GM23338 (cell line): Measurements from ENCODE around the gene DLEU7. TPM values are rescaled to one million over a fixed set of nuclear protein-coding genes. Genes with fewer than 3 reads are reported as not detected.

ENCODE experiments used
- ATAC-seq: fragments of 200-7000 bp; cut with Tn5 transposase; 3 replicates; pipeline ENCODE4 v1.9.1; 2020
- DNase-seq: peaks from one replicate; pipeline ENCODE4 v3.0.0-alpha.2; 2015; ENCODE audit warnings: low spot score
- H2AFZ ChIP-seq: fragments of 200-600 bp; sonication (generic); 2 replicates; pipeline ENCODE4 v1.8.0; 2016; ENCODE audit warnings: antibody characterized with exemption, mild to moderate bottlenecking, moderate library complexity
- H3F3A ChIP-seq: fragments of 200-600 bp; sonication (generic); replicated peaks from 2 replicates; pipeline ENCODE4 v1.8.0; 2017; ENCODE audit warnings: antibody characterized with exemption, mixed run types, low read depth
- H3K27ac ChIP-seq: fragments of 200-600 bp; sonication (generic); 2 replicates; pipeline ENCODE4 v1.6.1; 2016; ENCODE audit warnings: low read depth
- H3K27me3 ChIP-seq: fragments of 200-600 bp; sonication (generic); 2 replicates; pipeline ENCODE4 v1.8.0; 2016; ENCODE audit warnings: mild to moderate bottlenecking, mixed run types, moderate library complexity; ENCODE audit not compliant: insufficient read depth
- H3K36me3 ChIP-seq: fragments of 200-600 bp; sonication (generic); 2 replicates; pipeline ENCODE4 v1.8.0; 2016; ENCODE audit warnings: mild to moderate bottlenecking; ENCODE audit not compliant: insufficient read depth
- H3K4me1 ChIP-seq: fragments of 200-600 bp; sonication (generic); 2 replicates; pipeline ENCODE4 v1.8.0; 2016; ENCODE audit warnings: mild to moderate bottlenecking, moderate library complexity; ENCODE audit not compliant: insufficient read depth
- H3K4me2 ChIP-seq: fragments of 200-600 bp; sonication (generic); 2 replicates; pipeline ENCODE4 v1.7.1; 2017; ENCODE audit warnings: mixed run types
- H3K4me3 ChIP-seq: fragments of 200-600 bp; sonication (generic); 2 replicates; pipeline ENCODE4 v1.6.1; 2016; ENCODE audit warnings: mixed run types
- H3K79me2 ChIP-seq: fragments of 200-600 bp; sonication (generic); replicated peaks from 2 replicates; pipeline ENCODE4 v1.8.0; 2017; ENCODE audit warnings: mild to moderate bottlenecking; ENCODE audit not compliant: insufficient read depth
- H3K9me2 ChIP-seq: fragments of 200-600 bp; sonication (generic); 2 replicates; pipeline ENCODE4 v1.8.0; 2017; ENCODE audit not compliant: insufficient read depth
- H4K20me1 ChIP-seq: fragments of 200-600 bp; sonication (generic); replicated peaks from 2 replicates; pipeline ENCODE4 v1.8.0; 2017; ENCODE audit warnings: mild to moderate bottlenecking; ENCODE audit not compliant: insufficient read depth
- H3K27ac Mint-ChIP-seq: 2 replicates; pipeline ENCODE4 v1.8.0; 2020; ENCODE audit warnings: inconsistent platforms, mild to moderate bottlenecking, moderate library complexity, mixed read lengths
- H3K27me3 Mint-ChIP-seq: 3 replicates; pipeline ENCODE4 v1.8.0; 2022; ENCODE audit warnings: low read depth, mild to moderate bottlenecking, moderate library complexity, mixed read lengths, inconsistent platforms; ENCODE audit not compliant: insufficient read depth, poor library complexity
- H3K36me3 Mint-ChIP-seq: 3 replicates; pipeline ENCODE4 v1.8.0; 2021; ENCODE audit warnings: low read depth, mild to moderate bottlenecking, inconsistent platforms, moderate library complexity, mixed read lengths
- H3K4me1 Mint-ChIP-seq: 3 replicates; pipeline ENCODE4 v1.8.0; 2020; ENCODE audit warnings: mild to moderate bottlenecking, inconsistent platforms, mixed read lengths
- H3K4me3 Mint-ChIP-seq: 3 replicates; pipeline ENCODE4 v1.8.0; 2021; ENCODE audit warnings: moderate library complexity, mild to moderate bottlenecking, inconsistent platforms, mixed read lengths
- H3K9me3 Mint-ChIP-seq: 3 replicates; pipeline ENCODE4 v1.8.0; 2020; ENCODE audit warnings: moderate library complexity, mild to moderate bottlenecking, inconsistent platforms, mixed read lengths
- CREB1 ChIP-seq: fragments of 250-450 bp; sonication (Bioruptor Pico); IDR thresholded peaks from 2 replicates; pipeline ENCODE4 v1.5.0; 2020; ENCODE audit warnings: low read depth, mild to moderate bottlenecking, moderate library complexity
- CTCF ChIP-seq, 2 experiments: fragments of 200-600 bp in 1 of 2; sonication (generic) in 1 of 2; conservative IDR thresholded peaks; 2 replicates each; pipeline versions ENCODE4 v1.5.1 to v1.6.1; 2016 to 2017; ENCODE audit warnings: antibody characterized with exemption in 2 of 2, low read depth in 2 of 2, mild to moderate bottlenecking in 2 of 2, moderate library complexity in 1 of 2
- ETS1 ChIP-seq: IDR thresholded peaks from 2 replicates; pipeline ENCODE4 v1.6.1; 2016; ENCODE audit warnings: antibody characterized with exemption
- EZH2 ChIP-seq: fragments of 200-600 bp; sonication (generic); IDR thresholded peaks from one replicate; pipeline ENCODE4 v1.8.0; 2017; ENCODE audit warnings: antibody characterized with exemption, mild to moderate bottlenecking, low read depth; ENCODE audit not compliant: unreplicated experiment
- EZH2phosphoT487 ChIP-seq: fragments of 200-600 bp; sonication (generic); IDR thresholded peaks from one replicate; pipeline ENCODE4 v1.8.1; 2018; ENCODE audit warnings: antibody characterized with exemption; ENCODE audit not compliant: unreplicated experiment
- JUNB ChIP-seq: IDR thresholded peaks from one replicate; pipeline ENCODE4 v1.6.1; 2016; ENCODE audit warnings: antibody characterized with exemption; ENCODE audit not compliant: unreplicated experiment
- NANOG ChIP-seq: IDR thresholded peaks from 2 replicates; pipeline ENCODE4 v1.6.1; 2016; ENCODE audit warnings: antibody characterized with exemption, borderline replicate concordance
- POLR2AphosphoS5 ChIP-seq: IDR thresholded peaks from 2 replicates; pipeline ENCODE4 v1.6.1; 2016; ENCODE audit warnings: antibody characterized with exemption, low read depth
- REST ChIP-seq: IDR thresholded peaks from one replicate; pipeline ENCODE4 v1.6.1; 2018; ENCODE audit warnings: antibody characterized with exemption; ENCODE audit not compliant: unreplicated experiment
- STAT1 ChIP-seq: IDR thresholded peaks from one replicate; pipeline ENCODE4 v1.6.1; 2016; ENCODE audit warnings: antibody characterized with exemption; ENCODE audit not compliant: unreplicated experiment
- ZNF114 ChIP-seq: fragments of 250-450 bp; sonication (Bioruptor Pico); IDR thresholded peaks from 2 replicates; pipeline ENCODE4 v1.5.0; 2020; ENCODE audit warnings: mild to moderate bottlenecking, moderate library complexity
- ZNF331 ChIP-seq: fragments of 250-450 bp; sonication (Bioruptor Pico); IDR thresholded peaks from 2 replicates; pipeline ENCODE4 v1.5.0; 2020; ENCODE audit warnings: low read depth, mild to moderate bottlenecking, moderate library complexity
- ZNF462 ChIP-seq: fragments of 250-450 bp; sonication (Bioruptor Pico); IDR thresholded peaks from 2 replicates; pipeline ENCODE4 v1.5.0; 2020; ENCODE audit warnings: mild to moderate bottlenecking, moderate library complexity
- polyA plus RNA-seq: library from polyadenylated mRNA; unstranded; fragments of >200 nt; fragmentation: Nextera tagmentation; extraction: Ambion mirVana; gene quantifications from 2 replicates; pipeline ENCODE4 v1.2.1, GENCODE V29; 2016
- total RNA-seq: library from RNA; depleted of rRNA; stranded (reverse); fragments of >200 nt; shearing (Covaris generic); gene quantifications from 2 replicates; pipeline ENCODE4 v1.2.3, GENCODE V29; 2014

DLEU7 gene
- total and polyA plus RNA-seq, 2 experiments from 2014 or later, result 8.7 to 11.6 TPM

GRCh38 chr13:50846861-50847475, 3.5 kb upstream of the DLEU7 start:
- H3K4me3 ChIP-seq, result no peak overlapping the region
- Mint-ChIP-seq H3K4me3 (no peak overlapping the region), H3K27me3 (peaks cover 14% of the 10 kb centered on the region), H3K4me1 (peaks cover 21% of the 10 kb centered on the region), H3K27ac (no peak overlapping the region), H3K9me3 (no peaks in the 10 kb centered on the region; the same call in 2 of the 3 replicates), H3K36me3 (no peaks in the 10 kb centered on the region; the same call in 2 of the 3 replicates)
- H3K9me2 ChIP-seq, result no peaks in the 10 kb centered on the region
- no peaks in the 10 kb centered on the region for H4K20me1 ChIP-seq
- H3K36me3 ChIP-seq, result no peaks in the 10 kb centered on the region
- H3K27me3 ChIP-seq, result peaks cover 21% of the 10 kb centered on the region
- H3K4me1 ChIP-seq, result peaks cover 22% of the 10 kb centered on the region
- 0 out of 2 replicates have a peak, but pooled peaks cover 7% of the 10 kb centered on the region for H3K79me2 ChIP-seq
- H3K27ac ChIP-seq, result no peak overlapping the region
- H3F3A ChIP-seq, result no peaks in the 10 kb centered on the region
- ATAC-seq (no peak), DNase-seq (no peak)
- no peak overlapping the region for H2AFZ ChIP-seq
- TF ChIP-seq ETS1, result no peak
- no peak for TF ChIP-seq ZNF462 (CRISPR knock-in tag)
- no peak for TF ChIP-seq CREB1 (CRISPR knock-in tag)
- no peak for TF ChIP-seq EZH2
- no peak for TF ChIP-seq POLR2AphosphoS5
- TF ChIP-seq CTCF (conservative IDR thresholded peaks at IDR 0.05; ENCODE audit: low read depth in 2 of 2), result no peak
- no peak for TF ChIP-seq JUNB
- TF ChIP-seq REST, result no peak
- TF ChIP-seq NANOG, result no peak
- TF ChIP-seq STAT1, result no peak
- TF ChIP-seq EZH2phosphoT487, result no peak
- TF ChIP-seq ZNF114 (CRISPR knock-in tag), result no peak
- no peak for TF ChIP-seq ZNF331
- H3K4me2 ChIP-seq, result no peak overlapping the region
